MCF 10A (cell line): Measurements from ENCODE around the gene PSPH. TPM values are rescaled to one million over a fixed set of nuclear protein-coding genes. Genes with fewer than 3 reads are reported as not detected.

Experiments used
- BruUV-seq: library from RNA; stranded (reverse); fragments of 400-500 nt; replicated peaks from 2 replicates; lab custom pipeline; 2021; lab: Mats Ljungman, UMichigan
- CTCF ChIA-PET: fragments of 300-600 bp; sonication (Branson Sonifier 250); formaldehyde crosslinking; extraction: SDS; loops from one replicate; lab custom pipeline; 2021; ENCODE audit warnings: antibody characterized with exemption, inconsistent platforms; lab: Yijun Ruan, JAX
- POLR2A ChIA-PET: fragments of 300-600, 350-650 bp; sonication (Branson Sonifier 250); formaldehyde crosslinking; extraction: SDS; loops from one replicate; lab custom pipeline; 2020; ENCODE audit warnings: antibody characterized with exemption, inconsistent platforms; lab: Yijun Ruan, JAX
- DNase-seq: peaks from one replicate; pipeline ENCODE4 v3.0.0-alpha.2; 2018; ENCODE audit not compliant: unreplicated experiment
- H3K27ac Mint-ChIP-seq: one replicate; pipeline ENCODE4 v1.8.0; 2022; ENCODE audit warnings: mild to moderate bottlenecking, low read depth, mixed read lengths; ENCODE audit not compliant: unreplicated experiment
- H3K27me3 Mint-ChIP-seq: one replicate; pipeline ENCODE4 v1.8.0; 2022; ENCODE audit warnings: mixed read lengths; ENCODE audit not compliant: insufficient read depth, unreplicated experiment
- H3K36me3 Mint-ChIP-seq: one replicate; pipeline ENCODE4 v1.8.0; 2022; ENCODE audit warnings: mild to moderate bottlenecking, moderate library complexity, mixed read lengths; ENCODE audit not compliant: insufficient read depth, unreplicated experiment
- H3K4me1 Mint-ChIP-seq: one replicate; pipeline ENCODE4 v1.8.0; 2022; ENCODE audit warnings: mixed read lengths; ENCODE audit not compliant: insufficient read depth, unreplicated experiment
- H3K4me3 Mint-ChIP-seq: one replicate; pipeline ENCODE4 v1.8.0; 2022; ENCODE audit warnings: mild to moderate bottlenecking, moderate library complexity, mixed read lengths; ENCODE audit not compliant: unreplicated experiment
- H3K9me3 Mint-ChIP-seq: one replicate; pipeline ENCODE4 v1.8.0; 2022; ENCODE audit warnings: mixed read lengths; ENCODE audit not compliant: unreplicated experiment
- intact Hi-C: fragments of 100-400 bp; cut with micrococcal nuclease; formaldehyde crosslinking; loops from 2 replicates; pipeline ENCODE4 v1.14.1; 2022
- total RNA-seq: library from RNA; stranded (reverse); gene quantifications from 2 replicates; pipeline ENCODE4 v1.2.3, GENCODE V29; 2022
- TF ChIP-seq, protein P1 (sequence below): fragments of 200-600 bp; IDR thresholded peaks from one replicate; pipeline ENCODE4 v1.8.0; 2022; ENCODE audit warnings: antibody characterized with exemption, mild to moderate bottlenecking; ENCODE audit not compliant: unreplicated experiment

PSPH gene
- total RNA-seq, 1 experiment from 2014 or later: 56.6 TPM

DNA sequence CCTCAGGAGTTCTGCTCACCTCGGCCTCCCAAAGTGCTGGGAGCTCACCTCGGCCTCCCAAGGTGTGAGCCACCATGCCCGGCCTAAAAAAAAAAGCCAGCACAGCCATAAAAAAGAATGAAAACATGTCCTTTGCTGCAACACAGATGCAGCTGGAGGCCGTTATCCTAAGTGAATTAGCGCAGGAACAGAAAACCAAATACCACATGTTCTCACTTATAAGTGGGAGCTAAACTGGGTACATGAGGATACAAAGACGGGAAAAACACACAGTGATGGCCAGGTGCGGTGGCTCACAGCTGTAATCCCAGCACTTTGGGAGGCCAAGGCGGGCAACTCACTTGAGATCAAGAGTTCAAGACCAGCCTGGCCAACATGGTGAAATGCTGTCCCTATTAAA, 20.9 kb downstream of the PSPH start:
- CTCF ChIA-PET: interaction anchor here (0.6 to 1.4 kb wide), 2 partner anchors 17 to 66 kb away, joined by 3 read pairs; no protein-coding TSS in a partner anchor
- Mint-ChIP-seq H3K4me3 (no peak overlapping the region), H3K36me3 (peaks cover 76% of the 10 kb centered on the region), H3K9me3 (no peaks in the 10 kb centered on the region), H3K27me3 (no peaks in the 10 kb centered on the region), H3K4me1 (peaks cover 14% of the 10 kb centered on the region), H3K27ac (no peak overlapping the region)
- no TSS peak for BruUV-seq
- intact Hi-C loops: no loop called here
- no peak for DNase-seq
- TF ChIP-seq, protein P1, sequence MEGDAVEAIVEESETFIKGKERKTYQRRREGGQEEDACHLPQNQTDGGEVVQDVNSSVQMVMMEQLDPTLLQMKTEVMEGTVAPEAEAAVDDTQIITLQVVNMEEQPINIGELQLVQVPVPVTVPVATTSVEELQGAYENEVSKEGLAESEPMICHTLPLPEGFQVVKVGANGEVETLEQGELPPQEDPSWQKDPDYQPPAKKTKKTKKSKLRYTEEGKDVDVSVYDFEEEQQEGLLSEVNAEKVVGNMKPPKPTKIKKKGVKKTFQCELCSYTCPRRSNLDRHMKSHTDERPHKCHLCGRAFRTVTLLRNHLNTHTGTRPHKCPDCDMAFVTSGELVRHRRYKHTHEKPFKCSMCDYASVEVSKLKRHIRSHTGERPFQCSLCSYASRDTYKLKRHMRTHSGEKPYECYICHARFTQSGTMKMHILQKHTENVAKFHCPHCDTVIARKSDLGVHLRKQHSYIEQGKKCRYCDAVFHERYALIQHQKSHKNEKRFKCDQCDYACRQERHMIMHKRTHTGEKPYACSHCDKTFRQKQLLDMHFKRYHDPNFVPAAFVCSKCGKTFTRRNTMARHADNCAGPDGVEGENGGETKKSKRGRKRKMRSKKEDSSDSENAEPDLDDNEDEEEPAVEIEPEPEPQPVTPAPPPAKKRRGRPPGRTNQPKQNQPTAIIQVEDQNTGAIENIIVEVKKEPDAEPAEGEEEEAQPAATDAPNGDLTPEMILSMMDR: no peak
- POLR2A ChIA-PET: interaction anchor here (1.2 kb wide), 1 partner anchor 20 kb away, joined by 5 read pairs; no protein-coding TSS in a partner anchor

DNA sequence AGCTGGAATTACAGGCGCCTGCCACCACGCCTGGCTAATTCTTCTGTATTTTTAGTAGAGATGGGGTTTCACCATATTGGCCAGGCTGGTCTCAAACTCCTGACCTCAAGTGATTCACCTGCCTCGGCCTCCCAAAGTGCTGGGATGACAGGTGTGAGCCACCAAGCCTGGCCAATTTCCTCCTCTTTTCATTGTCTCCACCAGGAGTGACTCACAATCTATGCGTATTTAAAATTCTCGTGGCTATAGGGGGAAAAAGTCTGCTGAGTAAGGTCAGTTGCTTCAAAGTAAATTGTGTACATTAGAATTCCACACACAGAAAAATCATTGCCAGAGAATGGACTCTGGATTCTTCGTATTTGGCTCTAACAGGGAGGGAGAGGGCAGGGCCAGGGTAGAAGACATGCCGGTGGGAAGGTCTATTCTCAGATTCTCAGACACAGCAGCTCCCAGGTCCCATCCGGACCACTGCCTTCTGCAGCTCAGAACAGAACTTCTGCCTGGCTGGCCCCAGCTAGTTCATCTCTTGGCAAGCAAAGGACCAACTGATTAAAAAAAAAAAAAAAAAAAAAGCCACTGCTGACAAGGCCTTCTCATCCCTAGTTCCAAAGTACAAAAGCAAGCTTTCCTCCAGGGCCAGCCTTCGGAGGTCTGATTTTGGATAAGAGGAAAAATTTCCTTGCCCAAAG, 22.2 kb downstream of the PSPH start:
- no peak for DNase-seq
- TF ChIP-seq, protein P1: no peak
- ChIA-PET POLR2A (interaction anchor here (1.1 to 1.2 kb wide), 2 partner anchors 22 to 29 kb away, joined by 5 to 7 read pairs; partner anchors contain the start of genes CCT6A and PSPH), CTCF (interaction anchor here (0.6 to 1.4 kb wide), 4 partner anchors 13 to 74 kb away, joined by 3 to 5 read pairs (median 4); no protein-coding TSS in a partner anchor)
- no peaks in the 10 kb centered on the region for H3K9me3 Mint-ChIP-seq
- H3K4me3 Mint-ChIP-seq: no peak overlapping the region
- intact Hi-C loops: no loop called here
- peaks cover 83% of the 10 kb centered on the region for H3K36me3 Mint-ChIP-seq
- no peak overlapping the region for H3K27ac Mint-ChIP-seq
- peaks cover 14% of the 10 kb centered on the region for H3K4me1 Mint-ChIP-seq
- H3K27me3 Mint-ChIP-seq: no peaks in the 10 kb centered on the region
- BruUV-seq: no TSS peak

DNA sequence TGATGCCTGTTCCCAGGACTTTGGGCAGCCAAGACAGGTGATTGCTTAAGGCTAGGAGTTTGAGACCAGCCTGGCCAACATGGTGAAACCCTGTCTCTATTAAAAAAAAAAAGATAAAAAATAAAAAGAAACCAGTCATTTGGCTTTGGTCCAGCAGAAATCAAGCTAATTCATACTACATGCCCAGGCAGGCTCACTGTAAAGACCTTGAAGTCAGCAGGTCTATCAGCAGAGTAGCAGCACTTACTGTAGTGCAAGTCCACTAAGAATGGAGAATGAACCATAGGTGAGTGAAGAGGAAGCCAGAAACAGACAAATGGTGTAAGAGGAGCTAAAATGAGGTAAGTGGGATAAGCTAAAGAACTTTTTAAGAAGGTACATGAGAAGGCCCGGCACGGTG, 24.7 kb downstream of the PSPH start:
- H3K36me3 Mint-ChIP-seq: peaks cover 81% of the 10 kb centered on the region
- intact Hi-C loops: no loop called here
- no TSS peak for BruUV-seq

DNA sequence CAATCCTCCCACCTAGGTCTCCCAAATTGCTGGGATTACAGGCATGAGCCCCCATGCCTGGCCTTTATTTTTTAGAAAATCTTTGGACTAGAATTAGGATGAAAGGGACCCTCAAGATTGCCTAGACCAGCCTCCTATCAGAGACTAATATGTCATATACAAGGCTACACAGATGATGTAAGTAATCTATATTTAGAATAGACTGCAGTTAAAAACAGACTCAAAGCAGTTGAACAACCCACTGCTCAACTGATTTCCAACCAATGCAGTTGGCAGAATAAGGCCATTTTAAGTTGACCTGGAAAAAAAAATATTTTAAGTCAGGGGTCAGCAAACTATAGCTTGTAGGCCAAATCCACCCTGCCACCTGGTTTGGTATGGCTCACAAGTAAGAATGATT, 27.7 kb downstream of the PSPH start:
- intact Hi-C loops: no loop called here
- Mint-ChIP-seq H3K4me3 (no peak overlapping the region), H3K4me1 (peaks cover 6% of the 10 kb centered on the region), H3K9me3 (no peaks in the 10 kb centered on the region), H3K36me3 (peaks cover 81% of the 10 kb centered on the region), H3K27me3 (no peaks in the 10 kb centered on the region), H3K27ac (no peak overlapping the region)
- TF ChIP-seq, protein P1: no peak
- BruUV-seq: no TSS peak
- POLR2A ChIA-PET: interaction anchor here (0.7 to 1.5 kb wide), 3 partner anchors 14 to 41 kb away, joined by 3 read pairs; partner anchors contain the start of gene SUMF2
- CTCF ChIA-PET: interaction anchor here (0.6 kb wide), 1 partner anchor 702 kb away, joined by 4 read pairs; no protein-coding TSS in a partner anchor
- DNase-seq: no peak

More for the DNA sequence above, 24.7 kb downstream of the PSPH start:
- peaks cover 6% of the 10 kb centered on the region for H3K4me1 Mint-ChIP-seq
- TF ChIP-seq, protein P1: no peak
- no peaks in the 10 kb centered on the region for H3K27me3 Mint-ChIP-seq
- ChIA-PET CTCF (interaction anchor here (0.5 to 1.4 kb wide), 9 partner anchors 13 to 774 kb away, joined by 3 to 6 read pairs (median 5); partner anchors contain the start of genes CCT6A and PSPH), POLR2A (interaction anchor here (0.6 to 2.2 kb wide), 8 partner anchors 9 to 402 kb away, joined by 3 to 11 read pairs (median 4); partner anchors contain the start of genes CCT6A and PSPH)
- peak overlapping the region; percentile 81 for H3K27ac Mint-ChIP-seq
- H3K9me3 Mint-ChIP-seq: no peaks in the 10 kb centered on the region
- DNase-seq: peak; percentile 73
- peak overlapping the region; percentile 26 for H3K4me3 Mint-ChIP-seq
